PC-3 (cell line): ENCODE measurements around the gene CACNA1B. TPM values are rescaled to one million over a fixed set of nuclear protein-coding genes. Genes with fewer than 3 reads are reported as not detected.

Experiments
- ATAC-seq: fragments of 200-7000 bp; cut with Tn5 transposase; 2 replicates; pipeline ENCODE4 v1.9.1; 2020; ENCODE audit warnings: mild to moderate bottlenecking, moderate library complexity
- BruUV-seq: library from RNA; stranded (reverse); fragments of 400-500 nt; replicated peaks from 2 replicates; lab custom pipeline; 2021; lab: Mats Ljungman, UMichigan
- CTCF ChIA-PET: fragments of 300-600 bp; sonication (Branson Sonifier 250); formaldehyde crosslinking; loops from one replicate; lab custom pipeline; 2022; ENCODE audit warnings: antibody characterized with exemption; lab: Charles Lee
- POLR2A ChIA-PET: fragments of 300-600 bp; sonication (Branson Sonifier 250); formaldehyde crosslinking; loops from one replicate; lab custom pipeline; 2022; ENCODE audit warnings: antibody characterized with exemption; ENCODE audit not compliant: unreplicated experiment; lab: Charles Lee
- DNase-seq: peaks from one replicate; pipeline ENCODE4 v3.0.0-alpha.2; 2015
- H2AFZ ChIP-seq: fragments of 300-600 bp; sonication (generic); 2 replicates; pipeline ENCODE4 v1.6.0; 2016; ENCODE audit warnings: antibody characterized with exemption, low read length
- H3F3A ChIP-seq: fragments of 300-600 bp; sonication (generic); one replicate; pipeline ENCODE4 v1.6.0; 2017; ENCODE audit warnings: antibody characterized with exemption, low read length, control low read depth, mild to moderate bottlenecking; ENCODE audit not compliant: unreplicated experiment
- H3K27ac ChIP-seq: fragments of 300-600 bp; sonication (generic); 2 replicates; pipeline ENCODE4 v1.5.1; 2016; ENCODE audit warnings: mild to moderate bottlenecking, low read length
- H3K27me3 ChIP-seq: fragments of 300-600 bp; sonication (generic); 2 replicates; pipeline ENCODE4 v1.6.1; 2016; ENCODE audit warnings: low read length, mixed read lengths
- H3K36me3 ChIP-seq: fragments of 300-600 bp; sonication (generic); 2 replicates; pipeline ENCODE4 v1.6.1; 2016; ENCODE audit warnings: low read depth, mixed run types, low read length, mixed read lengths
- H3K4me1 ChIP-seq: fragments of 300-600 bp; sonication (generic); 2 replicates; pipeline ENCODE4 v1.5.1; 2016; ENCODE audit warnings: low read length; ENCODE audit not compliant: insufficient read depth
- H3K4me2 ChIP-seq: fragments of 300-600 bp; sonication (generic); 2 replicates; pipeline ENCODE4 v1.6.0; 2016; ENCODE audit warnings: low read length
- H3K4me3 ChIP-seq: fragments of 300-600 bp; sonication (generic); 2 replicates; pipeline ENCODE4 v1.5.1; 2016; ENCODE audit warnings: mild to moderate bottlenecking, low read length, mixed read lengths
- H3K79me2 ChIP-seq: fragments of 300-600 bp; sonication (generic); 2 replicates; pipeline ENCODE4 v1.6.1; 2017; ENCODE audit warnings: low read length, mixed read lengths
- H3K9ac ChIP-seq: fragments of 300-600 bp; sonication (generic); 2 replicates; pipeline ENCODE4 v1.6.0; 2016; ENCODE audit warnings: mild to moderate bottlenecking, low read length
- H3K9me2 ChIP-seq: fragments of 300-600 bp; sonication (generic); replicated peaks from 2 replicates; pipeline ENCODE4 v1.6.1; 2016; ENCODE audit warnings: mixed run types, low read length, mixed read lengths
- H3K9me3 ChIP-seq: fragments of 300-600 bp; sonication (generic); 2 replicates; pipeline ENCODE4 v1.6.1; 2016; ENCODE audit warnings: low read length, mixed read lengths
- H4K20me1 ChIP-seq: fragments of 300-600 bp; sonication (generic); 2 replicates; pipeline ENCODE4 v1.6.1; 2016; ENCODE audit warnings: low read length, mixed read lengths
- EZH2 ChIP-seq: fragments of 300-600 bp; sonication (generic); IDR thresholded peaks from one replicate; pipeline ENCODE4 v1.6.1; 2017; ENCODE audit warnings: antibody characterized with exemption, mild to moderate bottlenecking, low read length; ENCODE audit not compliant: unreplicated experiment
- EZH2phosphoT487 ChIP-seq: fragments of 300-600 bp; sonication (generic); IDR thresholded peaks from 2 replicates; pipeline ENCODE4 v1.6.1; 2018; ENCODE audit warnings: mild to moderate bottlenecking, antibody characterized with exemption, low read length, borderline replicate concordance
- intact Hi-C: fragments of 100-400 bp; cut with micrococcal nuclease; formaldehyde crosslinking; loops from 2 replicates; pipeline ENCODE4 v1.9.0; 2023
- total RNA-seq: library from RNA; depleted of rRNA; stranded (reverse); fragments of >200 nt; gene quantifications from 2 replicates; pipeline ENCODE4 v1.2.3, GENCODE V29; 2014
- TF ChIP-seq, protein P1 (sequence below): fragments of 300-600 bp; sonication (generic); conservative IDR thresholded peaks from 2 replicates; pipeline ENCODE4 v1.5.1; 2017; ENCODE audit warnings: antibody characterized with exemption, low read depth, mild to moderate bottlenecking, low read length

Gene CACNA1B
- total RNA-seq, 1 experiment from 2014 or later: not detected

GRCh38 chr9:138031186-138031585 is 153.6 kb downstream of the CACNA1B start:
- Histone ChIP-seq H3K36me3 (no peaks in the 10 kb centered on the region), H4K20me1 (no peaks in the 10 kb centered on the region), H3K9ac (no peak overlapping the region), H3K4me2 (no peak overlapping the region), H3F3A (no peaks in the 10 kb centered on the region), H3K9me2 (no peaks in the 10 kb centered on the region), H3K27ac (no peak overlapping the region), H2AFZ (no peak overlapping the region), H3K9me3 (no peaks in the 10 kb centered on the region), H3K27me3 (peaks cover 30% of the 10 kb centered on the region), H3K79me2 (no peaks in the 10 kb centered on the region), H3K4me3 (no peak overlapping the region), H3K4me1 (no peaks in the 10 kb centered on the region)
- CTCF ChIA-PET: no interaction called here
- no TSS peak for BruUV-seq
- POLR2A ChIA-PET: no interaction called here
- TF ChIP-seq EZH2 (no peak), EZH2phosphoT487 (no peak)
- TF ChIP-seq, protein P1, sequence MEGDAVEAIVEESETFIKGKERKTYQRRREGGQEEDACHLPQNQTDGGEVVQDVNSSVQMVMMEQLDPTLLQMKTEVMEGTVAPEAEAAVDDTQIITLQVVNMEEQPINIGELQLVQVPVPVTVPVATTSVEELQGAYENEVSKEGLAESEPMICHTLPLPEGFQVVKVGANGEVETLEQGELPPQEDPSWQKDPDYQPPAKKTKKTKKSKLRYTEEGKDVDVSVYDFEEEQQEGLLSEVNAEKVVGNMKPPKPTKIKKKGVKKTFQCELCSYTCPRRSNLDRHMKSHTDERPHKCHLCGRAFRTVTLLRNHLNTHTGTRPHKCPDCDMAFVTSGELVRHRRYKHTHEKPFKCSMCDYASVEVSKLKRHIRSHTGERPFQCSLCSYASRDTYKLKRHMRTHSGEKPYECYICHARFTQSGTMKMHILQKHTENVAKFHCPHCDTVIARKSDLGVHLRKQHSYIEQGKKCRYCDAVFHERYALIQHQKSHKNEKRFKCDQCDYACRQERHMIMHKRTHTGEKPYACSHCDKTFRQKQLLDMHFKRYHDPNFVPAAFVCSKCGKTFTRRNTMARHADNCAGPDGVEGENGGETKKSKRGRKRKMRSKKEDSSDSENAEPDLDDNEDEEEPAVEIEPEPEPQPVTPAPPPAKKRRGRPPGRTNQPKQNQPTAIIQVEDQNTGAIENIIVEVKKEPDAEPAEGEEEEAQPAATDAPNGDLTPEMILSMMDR: no peak
- intact Hi-C loops: no loop called here
- ATAC-seq (no peak), DNase-seq (no peak)

DNA sequence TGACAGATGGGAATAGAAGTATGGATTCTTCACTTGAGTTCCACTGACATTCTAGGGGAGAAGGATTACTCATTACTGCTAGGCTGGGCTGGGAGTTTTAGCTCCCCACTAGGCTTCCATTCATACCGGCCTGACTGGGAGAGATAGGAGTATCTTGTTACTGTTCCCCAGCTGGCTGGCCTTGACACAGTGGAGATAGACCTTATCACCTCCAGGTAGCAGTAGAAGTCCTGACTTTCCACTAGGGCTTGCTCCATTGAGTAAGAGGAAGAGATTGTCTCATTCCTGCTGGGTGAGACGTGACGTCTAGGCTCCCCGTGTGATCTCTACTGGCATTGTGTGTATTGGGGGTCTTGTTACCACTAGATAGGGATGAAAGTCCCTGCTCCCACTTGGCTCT is 156.4 kb downstream of the CACNA1B start:
- no peaks in the 10 kb centered on the region for H3F3A ChIP-seq
- H3K4me3 ChIP-seq: no peak overlapping the region
- H4K20me1 ChIP-seq: no peaks in the 10 kb centered on the region
- H3K27ac ChIP-seq: no peak overlapping the region
- BruUV-seq: no TSS peak
- ChIA-PET POLR2A (no interaction called here), CTCF (no interaction called here)
- H3K27me3 ChIP-seq: peaks cover 51% of the 10 kb centered on the region
- intact Hi-C loops: no loop called here
- no peaks in the 10 kb centered on the region for H3K9me3 ChIP-seq
- TF ChIP-seq EZH2: no peak
- TF ChIP-seq, protein P1: no peak
- TF ChIP-seq EZH2phosphoT487: no peak
- H3K79me2 ChIP-seq: no peaks in the 10 kb centered on the region
- H3K9ac ChIP-seq: no peak overlapping the region
- H3K9me2 ChIP-seq: no peaks in the 10 kb centered on the region
- H3K36me3 ChIP-seq: no peaks in the 10 kb centered on the region
- no peak overlapping the region for H3K4me2 ChIP-seq
- H3K4me1 ChIP-seq: no peaks in the 10 kb centered on the region
- no peak overlapping the region for H2AFZ ChIP-seq
- no peak for ATAC-seq
- no peak for DNase-seq

DNA sequence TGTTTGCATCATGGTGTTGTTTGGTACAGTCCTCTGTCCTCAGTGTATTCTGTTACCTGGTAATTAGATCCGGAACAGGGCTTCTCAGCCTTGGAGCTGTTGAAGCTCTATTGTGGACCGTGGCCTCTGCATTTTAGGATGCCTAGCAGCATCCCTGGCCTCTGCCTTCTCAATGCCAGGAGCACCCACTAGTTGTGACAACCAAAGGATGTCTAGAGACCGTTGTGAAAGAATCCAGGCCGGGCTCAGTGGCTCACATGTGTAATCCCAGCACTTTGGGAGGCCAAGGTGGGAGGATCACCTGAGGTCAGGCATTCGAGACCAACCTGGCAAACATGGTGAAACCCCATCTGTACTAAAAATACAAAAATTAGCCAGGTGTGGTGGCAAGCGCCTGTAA is 159.6 kb downstream of the CACNA1B start:
- CTCF ChIA-PET: no interaction called here
- H3K9me3 ChIP-seq: no peaks in the 10 kb centered on the region
- no peak overlapping the region for H3K9ac ChIP-seq
- H3K4me3 ChIP-seq: no peak overlapping the region
- peaks cover 56% of the 10 kb centered on the region for H3K27me3 ChIP-seq
- no peak overlapping the region for H3K4me2 ChIP-seq
- no peaks in the 10 kb centered on the region for H4K20me1 ChIP-seq
- no peaks in the 10 kb centered on the region for H3K36me3 ChIP-seq
- no peaks in the 10 kb centered on the region for H3F3A ChIP-seq
- no peak overlapping the region for H3K27ac ChIP-seq
- H3K9me2 ChIP-seq: no peaks in the 10 kb centered on the region
- no peak for ATAC-seq
- H2AFZ ChIP-seq: no peak overlapping the region
- no peaks in the 10 kb centered on the region for H3K79me2 ChIP-seq
- no peaks in the 10 kb centered on the region for H3K4me1 ChIP-seq
- intact Hi-C loops: no loop called here
- no TSS peak for BruUV-seq
- no peak for TF ChIP-seq EZH2
- TF ChIP-seq, protein P1: no peak
- TF ChIP-seq EZH2phosphoT487: no peak
- POLR2A ChIA-PET: no interaction called here
- no peak for DNase-seq
